ENCODE measurements around the gene UNC79. TPM values are rescaled to one million over a fixed set of nuclear protein-coding genes. Genes with fewer than 3 reads are reported as not detected.
"Not testable (repeated sequence)": the region's sequence is repeated elsewhere in the genome, so short reads cannot be mapped to it uniquely, and the experiment has no call there.

The UNC79 gene
- 0.03 TPM in 1 of 2 replicates, not detected in the other for total RNA-seq (2014; rRNA removed; shearing (Covaris generic); ENCODE audit: low replicate concordance)

GRCh38 chr14:93430315-93431035 is at the start of gene UNC79:
UNC79 (plus strand) TSS chr14:93430939; CDS start chr14:93431030, 91 bp downstream.
- DNase-seq (ENCODE audit: low read depth): no peak
- in situ Hi-C loops (cut with HindIII; ENCODE audit: low pct_unique_long_range_greater_than_20kb, low sequenced_read_pairs): no loop called here

DNA sequence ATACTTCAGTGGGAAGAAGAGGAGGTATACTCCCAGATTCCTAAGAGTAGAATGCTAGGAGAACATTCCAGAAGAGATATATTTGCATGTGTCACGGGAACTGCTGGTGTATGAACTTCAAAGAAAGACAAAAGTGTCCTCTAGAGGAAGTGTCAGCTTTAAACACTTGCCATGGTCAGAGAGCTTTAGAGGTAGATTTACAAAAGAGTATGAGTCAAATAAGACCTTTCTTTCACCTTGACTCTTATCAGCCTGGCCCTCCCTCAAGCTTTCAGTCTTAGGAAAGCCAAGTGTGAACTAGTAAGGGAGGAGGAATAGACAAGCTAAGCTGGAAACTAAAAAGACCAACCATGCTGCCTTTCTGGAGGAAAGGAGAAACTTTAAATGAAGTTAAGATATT is 49.1 kb upstream of the UNC79 start:
- in situ Hi-C loops (cut with HindIII; ENCODE audit: low pct_unique_long_range_greater_than_20kb, low sequenced_read_pairs): no loop called here

GRCh38 chr14:93384256-93384655 is 46.5 kb upstream of the UNC79 start:
- in situ Hi-C loops (cut with HindIII; ENCODE audit: low pct_unique_long_range_greater_than_20kb, low sequenced_read_pairs); DNase-seq (ENCODE audit: low read depth): not testable (repeated sequence)

More for the DNA sequence above, 49.1 kb upstream of the UNC79 start:
- no peak for DNase-seq (ENCODE audit: low read depth)

DNA sequence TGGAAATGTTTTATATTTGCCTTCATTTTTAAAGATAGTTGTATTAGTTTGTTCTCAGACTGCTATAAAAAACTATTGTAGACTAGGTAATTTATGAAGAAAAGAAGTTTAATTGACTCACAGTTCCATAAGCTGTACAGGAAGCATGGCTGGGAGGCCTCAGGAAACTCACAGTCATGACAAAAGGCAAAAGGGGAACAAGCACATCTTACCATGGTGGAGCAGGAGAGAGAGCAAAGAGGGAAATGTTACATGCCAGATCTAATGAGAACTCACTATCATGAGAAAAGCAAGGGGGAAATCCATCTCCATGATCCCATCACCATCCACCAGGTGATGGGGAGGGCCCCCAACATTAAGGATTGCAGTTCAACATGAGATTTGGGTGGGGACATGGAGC is 35.5 kb upstream of the UNC79 start:
- in situ Hi-C loops (cut with HindIII; ENCODE audit: low pct_unique_long_range_greater_than_20kb, low sequenced_read_pairs): no loop called here
- DNase-seq (ENCODE audit: low read depth): no peak

DNA sequence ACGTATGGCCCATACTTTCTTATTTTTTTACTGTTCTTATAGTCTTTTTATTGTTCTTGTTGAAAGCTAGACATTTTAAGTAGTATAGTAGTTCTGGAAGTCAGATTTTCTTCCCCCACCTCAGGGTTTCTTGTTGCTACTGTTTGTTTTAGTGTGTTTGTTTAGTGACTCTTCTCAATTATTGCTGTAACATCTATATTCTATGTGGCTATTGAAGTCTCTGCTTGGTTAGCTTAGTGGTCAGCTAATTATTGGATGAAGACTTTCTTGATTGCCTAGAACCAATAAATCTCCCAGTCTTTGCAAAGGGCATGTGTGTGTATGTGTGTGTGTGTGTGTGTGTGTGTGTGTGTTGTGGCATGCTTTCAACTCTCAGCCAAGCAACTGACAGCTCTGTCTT is 34.3 kb upstream of the UNC79 start:
- in situ Hi-C loops (cut with HindIII; ENCODE audit: low pct_unique_long_range_greater_than_20kb, low sequenced_read_pairs): no loop called here
- DNase-seq (ENCODE audit: low read depth): no peak

DNA sequence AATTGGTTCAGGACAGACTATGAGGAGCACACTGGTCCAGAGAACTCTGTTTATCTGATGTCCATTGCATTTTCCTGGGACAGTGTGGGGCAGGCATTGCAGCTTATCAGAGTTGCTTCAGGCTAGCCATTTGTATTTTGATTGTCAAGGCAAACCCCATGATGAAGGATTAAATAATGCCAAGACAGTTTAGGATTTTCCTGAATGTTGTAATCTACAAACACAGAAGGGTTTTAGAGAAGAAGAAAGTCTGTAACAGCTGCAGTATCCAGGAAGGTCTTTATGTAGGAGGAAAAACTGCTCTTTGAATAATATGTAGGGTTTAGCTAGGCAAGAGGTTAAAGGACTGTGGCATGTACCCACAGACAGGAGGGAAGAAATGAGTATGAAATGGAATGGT is 32.2 kb upstream of the UNC79 start:
- no peak for DNase-seq (ENCODE audit: low read depth)
- in situ Hi-C loops (cut with HindIII; ENCODE audit: low pct_unique_long_range_greater_than_20kb, low sequenced_read_pairs): no loop called here

GRCh38 chr14:93402951-93403350 is 27.8 kb upstream of the UNC79 start:
- no peak for DNase-seq (ENCODE audit: low read depth)
- in situ Hi-C loops (cut with HindIII; ENCODE audit: low pct_unique_long_range_greater_than_20kb, low sequenced_read_pairs): no loop called here

DNA sequence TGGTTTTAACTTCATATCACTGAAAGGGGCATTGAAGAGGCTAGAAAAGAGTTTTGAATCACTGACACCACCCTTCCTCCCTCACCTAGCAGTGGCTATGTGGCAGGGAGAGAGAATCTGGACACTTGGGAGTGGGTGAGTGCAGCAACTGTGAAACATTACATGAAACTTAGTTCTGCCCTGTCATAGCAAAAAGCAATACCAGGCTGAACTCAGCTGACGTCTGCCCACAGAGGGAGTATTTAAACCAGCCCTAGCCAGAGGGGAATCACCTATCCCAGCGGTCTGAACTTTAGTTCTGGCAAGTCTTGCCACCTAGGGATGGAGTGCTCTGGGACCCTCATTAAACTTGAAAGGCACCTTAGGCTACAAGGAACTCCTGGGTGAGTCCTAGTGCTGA is 20.7 kb upstream of the UNC79 start:
- in situ Hi-C loops (cut with HindIII; ENCODE audit: low pct_unique_long_range_greater_than_20kb, low sequenced_read_pairs): no loop called here
- DNase-seq (ENCODE audit: low read depth): no peak

- no peak for DNase-seq (ENCODE audit: low read depth)
- in situ Hi-C loops (cut with HindIII; ENCODE audit: low pct_unique_long_range_greater_than_20kb, low sequenced_read_pairs): no loop called here
Observed at GRCh38 chr14:93410893-93411292, 19.8 kb upstream of the UNC79 start.

- in situ Hi-C loops (cut with HindIII; ENCODE audit: low pct_unique_long_range_greater_than_20kb, low sequenced_read_pairs); DNase-seq (ENCODE audit: low read depth): not testable (repeated sequence)
Observed at GRCh38 chr14:93425136-93425535, 5.6 kb upstream of the UNC79 start.

DNA sequence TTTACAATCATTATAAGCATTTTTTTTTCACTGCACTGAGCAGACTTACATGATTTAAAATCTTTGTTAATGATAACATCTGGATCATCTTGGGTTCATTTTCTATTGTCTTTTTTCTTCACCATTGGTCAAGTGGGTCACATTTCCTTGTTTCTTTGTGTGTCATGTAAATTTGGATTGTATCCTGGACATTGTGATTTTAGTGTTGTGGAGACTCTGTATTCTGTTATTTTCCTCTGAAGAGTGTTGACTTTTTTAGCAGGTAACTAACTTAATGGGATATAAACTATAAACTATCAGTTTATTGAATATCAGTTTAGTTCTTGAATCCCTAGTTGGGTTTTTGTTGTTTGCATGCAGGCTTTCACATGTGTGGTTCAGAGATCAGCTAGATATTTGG is 4.0 kb upstream of the UNC79 start:
- no peak for DNase-seq (ENCODE audit: low read depth)
- in situ Hi-C loops (cut with HindIII; ENCODE audit: low pct_unique_long_range_greater_than_20kb, low sequenced_read_pairs): no loop called here

- in situ Hi-C loops (cut with HindIII; ENCODE audit: low pct_unique_long_range_greater_than_20kb, low sequenced_read_pairs): no loop called here
- peak; percentile 0 for DNase-seq (ENCODE audit: low read depth)
Observed at GRCh38 chr14:93431036-93431670, 414 bp downstream of the UNC79 start.

DNA sequence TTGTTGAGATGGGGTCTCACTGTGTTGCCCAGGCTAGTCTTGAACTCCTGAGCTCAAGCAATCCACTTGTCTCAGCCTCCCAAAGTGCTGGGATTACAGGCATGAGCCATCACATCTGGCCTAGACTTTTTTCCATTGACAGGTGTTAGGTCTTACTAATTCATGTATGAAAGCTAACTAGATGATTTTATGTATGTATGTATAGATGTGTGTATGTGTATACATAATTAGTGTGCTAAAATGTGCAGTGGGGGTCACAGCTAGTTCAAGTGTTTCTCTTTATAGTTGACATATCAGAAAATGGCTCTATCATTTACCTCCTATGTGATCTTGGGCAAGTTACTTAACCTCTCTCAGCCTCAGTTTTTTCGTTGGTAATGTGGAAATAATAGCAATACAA is 23.5 kb downstream of the UNC79 start:
- in situ Hi-C loops (cut with HindIII; ENCODE audit: low pct_unique_long_range_greater_than_20kb, low sequenced_read_pairs): no loop called here

GRCh38 chr14:93456356-93456755 is 25.6 kb downstream of the UNC79 start:
- in situ Hi-C loops (cut with HindIII; ENCODE audit: low pct_unique_long_range_greater_than_20kb, low sequenced_read_pairs): no loop called here
- DNase-seq (ENCODE audit: low read depth): no peak

More for the DNA sequence above, 23.5 kb downstream of the UNC79 start:
- no peak for DNase-seq (ENCODE audit: low read depth)

DNA sequence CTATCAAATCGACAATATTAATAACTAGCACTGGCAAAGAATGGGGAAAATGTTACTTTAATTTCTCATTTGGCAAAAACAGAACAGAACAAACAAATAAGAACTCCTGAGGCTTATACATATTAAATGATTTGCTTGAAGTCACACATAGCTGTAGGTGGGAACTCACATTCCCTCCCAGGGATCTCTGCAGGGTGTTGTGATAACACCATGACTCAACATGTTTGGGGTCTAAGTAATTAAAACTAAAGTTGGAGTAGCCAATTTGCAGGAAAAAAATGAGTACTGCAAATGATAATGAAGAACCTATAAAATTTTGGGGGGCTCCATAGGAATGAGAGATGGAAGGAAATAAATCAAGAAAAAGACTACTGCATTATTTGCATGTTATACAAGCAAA is 27.5 kb downstream of the UNC79 start:
- DNase-seq (ENCODE audit: low read depth): no peak
- in situ Hi-C loops (cut with HindIII; ENCODE audit: low pct_unique_long_range_greater_than_20kb, low sequenced_read_pairs): no loop called here

DNA sequence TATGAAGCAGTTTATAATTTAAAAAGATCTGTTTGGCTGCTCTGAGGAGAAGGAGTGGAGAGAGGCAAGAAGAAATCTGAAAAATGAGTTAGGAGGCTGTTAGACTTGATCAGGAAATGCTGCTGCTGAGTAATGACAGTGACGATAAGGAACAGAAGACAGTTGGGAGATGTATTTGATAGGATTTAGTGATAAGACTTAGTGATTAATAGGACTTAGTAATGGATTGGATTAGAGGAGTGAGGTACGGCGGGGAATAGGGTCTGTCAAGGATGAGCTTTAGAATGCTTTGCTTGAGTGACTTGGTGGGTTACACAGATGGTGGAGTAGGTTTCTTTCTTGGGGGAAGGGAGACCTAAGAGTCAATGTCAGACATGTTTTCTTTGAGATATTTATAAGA is 31.7 kb downstream of the UNC79 start:
- in situ Hi-C loops (cut with HindIII; ENCODE audit: low pct_unique_long_range_greater_than_20kb, low sequenced_read_pairs): no loop called here
- DNase-seq (ENCODE audit: low read depth): no peak

DNA sequence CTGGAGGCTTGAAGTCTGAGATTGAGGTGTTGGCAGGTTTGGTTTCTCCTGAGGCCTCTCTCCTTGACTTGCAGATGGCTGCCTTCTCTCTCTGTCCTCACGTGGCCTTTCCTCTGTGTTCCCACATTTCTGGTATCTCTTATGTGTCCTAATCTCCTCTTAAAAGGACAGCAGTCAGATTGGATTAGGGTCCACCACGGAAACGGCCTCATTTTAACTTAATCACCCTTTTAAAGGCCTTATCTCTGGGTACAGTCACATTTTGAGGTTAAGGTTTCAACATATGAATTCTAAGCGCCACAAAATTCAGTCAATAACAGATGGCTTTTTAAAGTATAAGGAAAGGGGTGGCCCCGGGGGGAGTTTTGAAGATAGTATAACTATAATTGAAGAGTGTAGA is 33.5 kb downstream of the UNC79 start:
- no peak for DNase-seq (ENCODE audit: low read depth)
- in situ Hi-C loops (cut with HindIII; ENCODE audit: low pct_unique_long_range_greater_than_20kb, low sequenced_read_pairs): no loop called here

DNA sequence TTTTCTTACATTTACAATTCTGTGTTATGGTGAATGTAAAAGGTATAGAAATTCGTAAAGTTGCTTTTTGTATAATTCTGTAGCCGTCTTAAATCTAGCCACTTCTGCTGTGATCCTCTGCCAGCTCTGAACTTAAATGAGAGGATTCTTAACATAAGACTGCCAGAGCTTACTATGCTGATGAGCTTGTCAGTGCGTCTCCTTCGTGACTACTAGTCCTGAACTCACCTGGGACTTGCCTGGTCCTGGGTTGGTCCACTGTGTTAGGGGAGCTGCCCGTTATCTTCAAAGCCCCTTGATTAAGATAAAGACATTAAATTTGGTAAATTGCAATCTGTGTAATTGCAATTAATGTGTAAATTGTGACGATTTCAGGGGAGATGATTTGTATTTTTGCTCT is 44.7 kb downstream of the UNC79 start:
- no peak for DNase-seq (ENCODE audit: low read depth)
- in situ Hi-C loops (cut with HindIII; ENCODE audit: low pct_unique_long_range_greater_than_20kb, low sequenced_read_pairs): no loop called here

GRCh38 chr14:93476305-93476704 is 45.6 kb downstream of the UNC79 start:
- in situ Hi-C loops (cut with HindIII; ENCODE audit: low pct_unique_long_range_greater_than_20kb, low sequenced_read_pairs): no loop called here

GRCh38 chr14:93479074-93479473 is 48.3 kb downstream of the UNC79 start:
- DNase-seq (ENCODE audit: low read depth); in situ Hi-C loops (cut with HindIII; ENCODE audit: low pct_unique_long_range_greater_than_20kb, low sequenced_read_pairs): not testable (repeated sequence)

More at GRCh38 chr14:93476305-93476704, 45.6 kb downstream of the UNC79 start:
- DNase-seq (ENCODE audit: low read depth): no peak

Measured in Caki2 (cell line).